ENCODE data around the gene MAML2.

DNA sequence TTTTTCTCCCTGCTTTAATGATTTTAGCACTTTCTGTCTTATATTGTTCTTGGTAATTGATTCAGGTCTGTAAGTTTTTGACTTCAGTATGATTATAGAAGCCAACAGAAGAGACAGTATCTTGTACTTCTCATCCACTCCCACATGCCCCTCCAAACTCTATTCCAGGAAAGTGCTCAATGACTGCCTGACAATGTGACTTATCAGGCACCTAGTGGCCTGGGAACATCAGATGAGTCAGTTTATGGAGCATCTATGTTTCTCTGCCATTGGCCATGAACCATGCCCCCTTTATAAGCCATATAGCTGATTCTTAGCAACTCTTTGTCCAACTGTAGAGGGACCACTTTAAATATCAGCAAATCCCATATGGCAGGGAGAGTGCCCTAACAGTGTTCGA is 239.9 kb downstream of the MAML2 start:
- TF ChIP-seq, protein P1, sequence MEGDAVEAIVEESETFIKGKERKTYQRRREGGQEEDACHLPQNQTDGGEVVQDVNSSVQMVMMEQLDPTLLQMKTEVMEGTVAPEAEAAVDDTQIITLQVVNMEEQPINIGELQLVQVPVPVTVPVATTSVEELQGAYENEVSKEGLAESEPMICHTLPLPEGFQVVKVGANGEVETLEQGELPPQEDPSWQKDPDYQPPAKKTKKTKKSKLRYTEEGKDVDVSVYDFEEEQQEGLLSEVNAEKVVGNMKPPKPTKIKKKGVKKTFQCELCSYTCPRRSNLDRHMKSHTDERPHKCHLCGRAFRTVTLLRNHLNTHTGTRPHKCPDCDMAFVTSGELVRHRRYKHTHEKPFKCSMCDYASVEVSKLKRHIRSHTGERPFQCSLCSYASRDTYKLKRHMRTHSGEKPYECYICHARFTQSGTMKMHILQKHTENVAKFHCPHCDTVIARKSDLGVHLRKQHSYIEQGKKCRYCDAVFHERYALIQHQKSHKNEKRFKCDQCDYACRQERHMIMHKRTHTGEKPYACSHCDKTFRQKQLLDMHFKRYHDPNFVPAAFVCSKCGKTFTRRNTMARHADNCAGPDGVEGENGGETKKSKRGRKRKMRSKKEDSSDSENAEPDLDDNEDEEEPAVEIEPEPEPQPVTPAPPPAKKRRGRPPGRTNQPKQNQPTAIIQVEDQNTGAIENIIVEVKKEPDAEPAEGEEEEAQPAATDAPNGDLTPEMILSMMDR (IDR thresholded peaks at IDR 0.05) = no peak
- TF ChIP-seq ZFX (IDR thresholded peaks at IDR 0.05; ENCODE audit: borderline replicate concordance) = no peak

All from 22Rv1 (cell line).